Raji (cell line): ENCODE data around the gene RFNG.

Source experiments
- POLR2A ChIP-seq: IDR thresholded peaks from 2 replicates; pipeline ENCODE4 v1.6.1; 2011; ENCODE audit warnings: low read depth, low read length, control low read depth; ENCODE audit not compliant: insufficient read depth

Gene RFNG

GRCh38 chr17:82092094-82092586 is 40.5 kb upstream of the RFNG start:
- no peak for TF ChIP-seq POLR2A

GRCh38 chr17:82091264-82092066 is 39.9 kb upstream of the RFNG start:
- TF ChIP-seq POLR2A: no peak

DNA sequence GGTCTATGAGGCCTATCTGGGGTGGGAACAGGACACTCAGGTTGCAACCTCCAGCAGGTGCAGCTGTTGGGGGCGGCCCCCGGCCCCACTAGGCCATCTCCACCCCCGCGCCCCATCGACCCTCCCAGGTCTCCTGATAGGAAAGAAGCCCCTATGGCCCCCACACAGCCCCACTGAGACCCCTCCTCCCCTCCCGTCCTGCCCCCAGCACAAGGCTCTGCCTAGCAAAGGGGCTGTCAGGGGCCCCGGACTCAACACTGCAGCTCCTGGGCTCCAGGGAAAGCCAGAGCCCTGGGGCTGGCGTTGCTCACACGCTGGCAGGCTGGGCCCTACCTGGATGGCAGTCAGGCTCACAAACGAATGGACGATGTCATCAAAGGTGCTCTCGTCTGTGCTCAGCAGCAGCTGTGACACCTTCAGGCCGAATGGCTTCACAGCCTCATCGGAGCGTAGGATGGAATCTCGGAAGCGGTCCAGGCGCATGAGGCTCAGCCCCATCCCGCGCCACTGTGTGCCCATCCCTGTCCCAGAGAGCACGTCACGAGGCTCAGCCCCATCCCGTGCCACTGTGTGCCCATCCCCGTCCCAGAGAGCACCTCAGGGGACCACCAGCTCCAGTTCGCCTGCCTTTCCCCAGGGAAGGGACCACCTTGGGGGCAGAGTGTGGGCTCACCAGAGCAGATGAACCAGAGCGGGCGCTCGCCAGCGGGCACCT is 39.1 kb upstream of the RFNG start:
- no peak for TF ChIP-seq POLR2A

- no peak for TF ChIP-seq POLR2A
These were observed 38.3 kb upstream of the RFNG start for GRCh38 chr17:82089723-82090548.

GRCh38 chr17:82088838-82089722 is 37.5 kb upstream of the RFNG start:
- no peak for TF ChIP-seq POLR2A

- TF ChIP-seq POLR2A: no peak
These were observed 36.6 kb upstream of the RFNG start for GRCh38 chr17:82087961-82088837.

GRCh38 chr17:82086941-82087906 is 35.6 kb upstream of the RFNG start:
- no peak for TF ChIP-seq POLR2A

- TF ChIP-seq POLR2A: no peak
These were observed 34.5 kb upstream of the RFNG start for GRCh38 chr17:82085931-82086764.

GRCh38 chr17:82085031-82085861 is 33.6 kb upstream of the RFNG start:
- no peak for TF ChIP-seq POLR2A

GRCh38 chr17:82084373-82085030 is 32.9 kb upstream of the RFNG start:
- TF ChIP-seq POLR2A: no peak
